ENCODE measurements around the gene GRHL1. TPM values are rescaled to one million over a fixed set of nuclear protein-coding genes. Genes with fewer than 3 reads are reported as not detected.

Gene GRHL1
- total and polyA plus RNA-seq, 9 of the 15 experiments (the other 6 are each of a cell fraction or from before 2014, with no cell fraction given): 1.7 to 6.1 (median 4.7) TPM

DNA sequence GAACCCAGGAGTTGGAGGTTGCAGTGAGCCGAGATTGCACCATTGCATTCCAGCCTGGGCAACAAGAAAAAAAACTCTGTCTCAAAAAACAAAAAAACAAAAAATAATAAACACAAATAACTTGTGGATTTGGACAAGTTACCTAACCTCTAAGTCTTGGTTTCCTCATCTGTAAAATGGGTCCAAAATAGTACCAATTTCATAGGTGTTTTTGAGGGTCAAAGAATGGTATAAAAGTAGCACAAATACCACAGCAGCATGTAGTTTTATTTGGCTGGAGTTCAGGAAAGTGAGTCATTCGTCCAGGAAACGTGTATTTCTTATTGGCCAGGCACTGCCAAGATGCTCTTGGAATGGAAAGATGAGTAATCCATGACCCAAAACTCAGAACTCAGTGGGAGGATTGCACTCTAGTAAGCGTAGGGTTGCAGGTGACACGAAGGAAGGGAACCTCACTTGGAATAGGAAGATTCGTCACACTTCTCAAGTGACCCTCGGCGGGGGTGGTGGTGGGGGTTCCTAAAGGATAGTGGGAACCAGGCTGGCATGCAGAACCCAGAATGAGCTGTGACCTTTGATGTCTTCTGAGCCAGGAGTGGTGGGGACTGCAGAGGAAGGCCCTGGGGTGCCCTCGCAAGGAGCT is 24.4 kb downstream of the GRHL1 start:
- Histone ChIP-seq H3K27me3 (ENCODE audit: control insufficient read depth in 2 of 2, insufficient read depth in 2 of 2, low read length in 2 of 2) (no peaks in the 10 kb centered on the region), H3K9ac (ENCODE audit: insufficient read depth in 1 of 2, low read depth in 2 of 2, low read length in 2 of 2) (no peak overlapping the region), H3K27ac (ENCODE audit: extremely low read depth, low read depth, low read length) (no peak overlapping the region), H3K9me3 (replicated peaks; ENCODE audit: control insufficient read depth, insufficient read depth, low read depth, low read length) (no peaks in the 10 kb centered on the region; the same call in 1 of the 2 replicates), H3K9me1 (ENCODE audit: control insufficient read depth, insufficient read depth, low read length) (no peaks in the 10 kb centered on the region), H3K4me2 (ENCODE audit: insufficient read depth, low read length) (no peak overlapping the region), H3K36me3 (ENCODE audit: control insufficient read depth, insufficient read depth, low read length) (peaks cover 4% of the 10 kb centered on the region; the same call in 2 of the 3 replicates), H3K79me2 (ENCODE audit: control insufficient read depth, insufficient read depth, low read length) (no peaks in the 10 kb centered on the region), H2AFZ (ENCODE audit: low read depth, low read length) (no peak overlapping the region), H4K20me1 (replicated peaks; ENCODE audit: control insufficient read depth, insufficient read depth, low read length) (no peaks in the 10 kb centered on the region), H3K4me3 (no peak overlapping the region), H3K4me1 (replicated peaks in 1 of 2; ENCODE audit: control insufficient read depth in 2 of 2, insufficient read depth in 2 of 2, low read length in 2 of 2) (peaks cover 0 to 8% of the 10 kb centered on the region in 2 experiments; a peak in 3 of 5 replicates)
- ATAC-seq: 0 out of 3 replicates have a peak, but pooled peaks have one; percentile 25
- peak; percentile 42 for FAIRE-seq
- no TSS peak for BruUV-seq (replicated peaks)
- POLR2A ChIA-PET: interaction anchor here (0.7 kb wide), 1 partner anchor 8 kb away, joined by 3 read pairs; no protein-coding TSS in a partner anchor
- WGBS (ENCODE audit: insufficient coverage, low coverage, missing lambda C conversion rate): 44% methylated on average over 9 of the region's 9 CpGs
- in situ Hi-C loops (cut with MboI): no loop called here
- peak; percentile 30 to 58 (median 35) for DNase-seq (ENCODE audit: extremely low read depth in 1 of 4, low spot score in 3 of 4)
- intact Hi-C loops (cut with micrococcal nuclease): no loop called here
- CTCF ChIA-PET (ENCODE audit: low intra/inter-chr PET ratio): no interaction called here
- TF ChIP-seq EGR1 (conservative IDR thresholded peaks at IDR 0.05) (peak; percentile 59; the same call in 1 of the 2 replicates), BRCA1 (IDR thresholded peaks at IDR 0.05) (no peak), BRCA1 (CRISPR knock-in tag; IDR thresholded peaks at IDR 0.05) (no peak), FOS (IDR thresholded peaks at IDR 0.05; ENCODE audit: extremely low read depth, insufficient read length) (peak; percentile 49), CREM (IDR thresholded peaks at IDR 0.05; ENCODE audit: low read depth) (0 out of 2 replicates have a peak, but pooled peaks have one; percentile 14), NFIC (IDR thresholded peaks at IDR 0.05) (peak; percentile 85), FIP1L1 (IDR thresholded peaks at IDR 0.05; ENCODE audit: low read depth, low read length, poor library complexity, severe bottlenecking) (no peak), HDAC3 (IDR thresholded peaks at IDR 0.05; ENCODE audit: borderline replicate concordance, partially characterized antibody) (no peak), JUN (IDR thresholded peaks at IDR 0.05; ENCODE audit: borderline replicate concordance, low read depth, low read length) (peak; percentile 84), JUN (CRISPR knock-in tag; IDR thresholded peaks at IDR 0.05; ENCODE audit: borderline replicate concordance) (no peak), ZNF79 (CRISPR knock-in tag; IDR thresholded peaks at IDR 0.05; ENCODE audit: low read depth) (no peak), MAZ (CRISPR knock-in tag; conservative IDR thresholded peaks at IDR 0.05 in 1 of 2, IDR thresholded peaks at IDR 0.05 in 1 of 2) (no peak), TBP (optimal IDR thresholded peaks at IDR 0.05; ENCODE audit: low read depth, low read length) (no peak), E2F3 (CRISPR knock-in tag; IDR thresholded peaks at IDR 0.05) (no peak), HNRNPH1 (optimal IDR thresholded peaks at IDR 0.05; ENCODE audit: low read depth, low read length) (no peak), HDAC8 (tag; IDR thresholded peaks at IDR 0.05) (no peak)
- TF ChIP-seq, protein P1, sequence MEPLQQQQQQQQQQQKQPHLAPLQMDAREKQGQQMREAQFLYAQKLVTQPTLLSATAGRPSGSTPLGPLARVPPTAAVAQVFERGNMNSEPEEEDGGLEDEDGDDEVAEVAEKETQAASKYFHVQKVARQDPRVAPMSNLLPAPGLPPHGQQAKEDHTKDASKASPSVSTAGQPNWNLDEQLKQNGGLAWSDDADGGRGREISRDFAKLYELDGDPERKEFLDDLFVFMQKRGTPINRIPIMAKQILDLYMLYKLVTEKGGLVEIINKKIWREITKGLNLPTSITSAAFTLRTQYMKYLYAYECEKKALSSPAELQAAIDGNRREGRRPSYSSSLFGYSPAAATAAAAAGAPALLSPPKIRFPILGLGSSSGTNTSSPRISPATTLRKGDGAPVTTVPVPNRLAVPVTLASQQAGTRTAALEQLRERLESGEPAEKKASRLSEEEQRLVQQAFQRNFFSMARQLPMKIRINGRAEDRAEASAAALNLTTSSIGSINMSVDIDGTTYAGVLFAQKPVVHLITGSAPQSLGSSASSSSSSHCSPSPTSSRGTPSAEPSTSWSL (CRISPR knock-in tag; IDR thresholded peaks at IDR 0.05; ENCODE audit: borderline replicate concordance): no peak
- TF ChIP-seq, protein P2, sequence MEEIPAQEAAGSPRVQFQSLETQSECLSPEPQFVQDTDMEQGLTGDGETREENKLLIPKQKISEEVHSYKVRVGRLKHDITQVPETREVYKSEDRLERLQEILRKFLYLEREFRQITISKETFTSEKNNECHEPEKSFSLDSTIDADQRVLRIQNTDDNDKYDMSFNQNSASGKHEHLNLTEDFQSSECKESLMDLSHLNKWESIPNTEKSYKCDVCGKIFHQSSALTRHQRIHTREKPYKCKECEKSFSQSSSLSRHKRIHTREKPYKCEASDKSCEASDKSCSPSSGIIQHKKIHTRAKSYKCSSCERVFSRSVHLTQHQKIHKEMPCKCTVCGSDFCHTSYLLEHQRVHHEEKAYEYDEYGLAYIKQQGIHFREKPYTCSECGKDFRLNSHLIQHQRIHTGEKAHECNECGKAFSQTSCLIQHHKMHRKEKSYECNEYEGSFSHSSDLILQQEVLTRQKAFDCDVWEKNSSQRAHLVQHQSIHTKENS (CRISPR knock-in tag; IDR thresholded peaks at IDR 0.05): no peak

Measured in K562 (cell line).